Loucy (cell line): Measurements from ENCODE around the gene NRIP2.

Experiments used
- H2AFZ ChIP-seq: fragments of 200-600 bp; sonication (generic); 2 replicates; pipeline ENCODE4 v1.6.0; 2016; ENCODE audit warnings: antibody characterized with exemption, mild to moderate bottlenecking, low read length, moderate library complexity
- H3F3A ChIP-seq: fragments of 200-600 bp; 2 replicates; pipeline ENCODE4 v1.6.0; 2016; ENCODE audit warnings: antibody characterized with exemption, low read depth, mild to moderate bottlenecking
- H3K27me3 ChIP-seq: fragments of 200-600 bp; sonication (generic); 2 replicates; pipeline ENCODE4 v1.6.1; 2014; ENCODE audit warnings: low read length, mild to moderate bottlenecking; ENCODE audit not compliant: insufficient read depth, poor library complexity, severe bottlenecking
- H3K36me3 ChIP-seq: fragments of 200-600 bp; sonication (generic); 2 replicates; pipeline ENCODE4 v1.6.1; 2016; ENCODE audit warnings: low read length; ENCODE audit not compliant: insufficient read depth
- H3K4me1 ChIP-seq: fragments of 200-600 bp; sonication (generic); 2 replicates; pipeline ENCODE4 v1.5.1; 2014; ENCODE audit warnings: low read length, mild to moderate bottlenecking; ENCODE audit not compliant: insufficient read depth, poor library complexity, severe bottlenecking
- H3K4me2 ChIP-seq: fragments of 200-600 bp; sonication (generic); 2 replicates; pipeline ENCODE4 v1.6.0; 2014; ENCODE audit warnings: antibody characterized with exemption, low read length, low read depth, mild to moderate bottlenecking; ENCODE audit not compliant: poor library complexity, severe bottlenecking
- H3K4me3 ChIP-seq: fragments of 200-600 bp; sonication (generic); 2 replicates; pipeline ENCODE4 v1.5.1; 2014; ENCODE audit warnings: low read length, mild to moderate bottlenecking, mixed read lengths; ENCODE audit not compliant: poor library complexity, severe bottlenecking
- H3K79me2 ChIP-seq: fragments of 200-600 bp; sonication (generic); 2 replicates; pipeline ENCODE4 v1.6.1; 2014; ENCODE audit warnings: low read length; ENCODE audit not compliant: insufficient read depth
- H3K9ac ChIP-seq: fragments of 200-600 bp; sonication (generic); 2 replicates; pipeline ENCODE4 v1.6.0; 2014; ENCODE audit warnings: mild to moderate bottlenecking, low read depth, low read length, moderate library complexity; ENCODE audit not compliant: poor library complexity, severe bottlenecking
- H3K9me2 ChIP-seq: fragments of 200-600 bp; sonication (generic); replicated peaks from 2 replicates; pipeline ENCODE4 v1.6.1; 2016; ENCODE audit warnings: low read depth, low read length, mixed read lengths
- H3K9me3 ChIP-seq: fragments of 200-600 bp; sonication (generic); 2 replicates; pipeline ENCODE4 v1.6.1; 2014; ENCODE audit warnings: mild to moderate bottlenecking, antibody characterized with exemption, low read length, low read depth; ENCODE audit not compliant: insufficient read depth
- H4K20me1 ChIP-seq: fragments of 200-600 bp; sonication (generic); 2 replicates; pipeline ENCODE4 v1.6.0; 2014; ENCODE audit warnings: antibody characterized with exemption, low read length, mild to moderate bottlenecking; ENCODE audit not compliant: insufficient read depth, poor library complexity, severe bottlenecking
- EZH2phosphoT487 ChIP-seq: fragments of 200-600 bp; IDR thresholded peaks from 2 replicates; pipeline ENCODE4 v1.6.1; 2018; ENCODE audit warnings: antibody characterized with exemption, mild to moderate bottlenecking, moderate library complexity, borderline replicate concordance
- TF ChIP-seq, protein P1 (sequence below): fragments of 200-600 bp; sonication (generic); conservative IDR thresholded peaks from 2 replicates; pipeline ENCODE4 v1.5.1; 2014; ENCODE audit warnings: mild to moderate bottlenecking, antibody characterized with exemption, low read length

NRIP2 gene

DNA sequence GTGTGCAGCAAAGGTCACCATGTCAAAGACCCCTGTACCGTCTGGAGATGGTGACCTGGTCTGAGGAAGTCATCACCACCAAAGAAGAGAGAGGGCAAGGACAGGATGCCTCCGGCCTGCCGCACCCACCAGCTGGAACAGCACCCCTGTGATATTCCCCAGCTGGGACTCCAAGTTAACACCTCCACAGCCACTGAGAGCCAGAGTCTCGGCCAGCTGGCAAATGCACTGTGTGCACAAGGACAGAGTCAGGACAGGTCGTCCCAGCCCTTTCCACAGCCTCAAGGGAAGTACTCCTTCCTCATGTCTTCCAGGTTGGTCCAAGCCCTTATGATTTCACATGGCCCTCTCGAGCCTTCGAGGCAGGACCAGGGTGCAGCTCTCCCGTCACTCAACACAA, 59.4 kb downstream of the NRIP2 start:
- H3K4me1 ChIP-seq: no peaks in the 10 kb centered on the region
- no peaks in the 10 kb centered on the region for H3K36me3 ChIP-seq
- H3K79me2 ChIP-seq: no peaks in the 10 kb centered on the region
- no peak overlapping the region for H2AFZ ChIP-seq
- TF ChIP-seq, protein P1, sequence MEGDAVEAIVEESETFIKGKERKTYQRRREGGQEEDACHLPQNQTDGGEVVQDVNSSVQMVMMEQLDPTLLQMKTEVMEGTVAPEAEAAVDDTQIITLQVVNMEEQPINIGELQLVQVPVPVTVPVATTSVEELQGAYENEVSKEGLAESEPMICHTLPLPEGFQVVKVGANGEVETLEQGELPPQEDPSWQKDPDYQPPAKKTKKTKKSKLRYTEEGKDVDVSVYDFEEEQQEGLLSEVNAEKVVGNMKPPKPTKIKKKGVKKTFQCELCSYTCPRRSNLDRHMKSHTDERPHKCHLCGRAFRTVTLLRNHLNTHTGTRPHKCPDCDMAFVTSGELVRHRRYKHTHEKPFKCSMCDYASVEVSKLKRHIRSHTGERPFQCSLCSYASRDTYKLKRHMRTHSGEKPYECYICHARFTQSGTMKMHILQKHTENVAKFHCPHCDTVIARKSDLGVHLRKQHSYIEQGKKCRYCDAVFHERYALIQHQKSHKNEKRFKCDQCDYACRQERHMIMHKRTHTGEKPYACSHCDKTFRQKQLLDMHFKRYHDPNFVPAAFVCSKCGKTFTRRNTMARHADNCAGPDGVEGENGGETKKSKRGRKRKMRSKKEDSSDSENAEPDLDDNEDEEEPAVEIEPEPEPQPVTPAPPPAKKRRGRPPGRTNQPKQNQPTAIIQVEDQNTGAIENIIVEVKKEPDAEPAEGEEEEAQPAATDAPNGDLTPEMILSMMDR: no peak
- TF ChIP-seq EZH2phosphoT487: no peak
- no peak overlapping the region for H3K4me2 ChIP-seq
- H3F3A ChIP-seq: no peaks in the 10 kb centered on the region
- no peaks in the 10 kb centered on the region for H3K9me3 ChIP-seq
- no peaks in the 10 kb centered on the region for H4K20me1 ChIP-seq
- no peak overlapping the region for H3K9ac ChIP-seq
- no peaks in the 10 kb centered on the region for H3K9me2 ChIP-seq
- H3K4me3 ChIP-seq: no peak overlapping the region
- H3K27me3 ChIP-seq: no peaks in the 10 kb centered on the region
